CD4-positive, alpha-beta T cell treated with Interleukin-2 at 100 ng/mL for 4 hours (primary cell): ENCODE results near the gene LPP.

ENCODE experiments used
- DNase-seq: peaks from one replicate; pipeline ENCODE4 v3.0.0-alpha.2; 2020; ENCODE audit warnings: low spot score

LPP gene

DNA sequence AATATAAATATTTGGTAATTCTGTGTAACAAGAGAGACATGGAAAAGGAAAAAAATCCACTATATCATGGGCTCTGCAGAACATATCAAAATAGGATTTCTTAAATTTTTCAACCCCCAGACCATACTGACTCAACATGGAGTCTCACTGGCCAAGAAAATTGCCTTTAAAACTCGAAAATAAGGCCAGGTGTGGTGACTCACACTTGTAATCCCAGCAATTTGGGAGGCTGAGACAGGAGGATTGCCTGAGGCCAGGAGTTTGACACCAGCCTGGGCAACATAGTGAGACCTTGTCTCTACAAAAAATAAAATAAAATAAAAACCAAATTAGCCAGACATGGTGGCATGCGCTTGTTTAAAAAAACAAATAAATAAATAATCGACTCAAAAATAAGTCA lies 723.4 kb downstream of the LPP start:
- no peak for DNase-seq

DNA sequence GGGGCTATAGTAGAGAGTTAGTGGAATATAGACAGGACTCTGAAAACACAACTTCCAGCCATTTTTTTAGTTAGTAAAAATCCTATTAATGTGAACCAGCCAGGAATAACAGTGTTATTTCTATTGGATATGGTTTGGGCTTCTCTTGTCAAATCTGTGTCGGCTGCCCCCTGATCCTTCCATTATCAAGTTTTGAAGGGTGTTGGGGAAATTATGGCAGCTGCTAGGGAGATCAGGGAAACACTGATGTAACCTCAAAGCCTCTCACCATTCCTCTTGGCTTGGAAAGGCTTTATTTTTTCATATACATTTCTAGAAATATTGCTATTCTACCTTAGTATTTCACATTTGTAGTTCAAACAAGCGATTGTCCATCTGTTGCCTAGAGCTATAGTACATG lies 724.1 kb downstream of the LPP start:
- no peak for DNase-seq

DNA sequence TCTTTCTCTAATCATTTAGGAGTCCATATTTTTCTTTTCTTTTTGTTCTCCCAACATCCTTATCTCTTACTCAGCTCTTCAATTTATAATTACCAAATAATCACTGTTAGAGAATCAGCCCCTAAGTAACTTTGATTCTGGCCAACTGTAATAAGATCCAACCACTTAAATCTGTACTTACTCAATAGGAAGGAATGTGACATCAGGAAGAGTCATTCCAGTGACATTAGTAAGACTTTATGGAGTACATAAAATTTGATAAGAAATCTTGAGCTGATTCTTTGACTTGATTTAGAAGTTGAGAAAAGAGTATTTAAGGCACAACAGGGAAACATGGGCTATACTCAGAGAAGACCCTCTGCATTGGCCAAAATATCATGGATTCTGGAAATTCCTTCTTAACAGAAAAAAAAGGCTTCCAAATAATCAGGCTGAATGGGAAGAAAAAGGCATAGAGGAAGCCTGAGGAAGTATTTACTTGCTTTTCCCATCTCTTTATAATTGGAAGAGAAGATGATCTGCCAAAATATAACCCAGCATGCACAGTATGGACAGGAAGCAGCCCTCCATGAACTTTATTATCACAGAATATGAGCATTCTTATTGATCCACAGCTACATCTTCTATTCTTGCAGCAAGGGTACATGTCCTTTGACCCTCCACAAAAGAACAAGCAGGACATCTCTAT lies 728.1 kb downstream of the LPP start:
- DNase-seq: no peak

DNA sequence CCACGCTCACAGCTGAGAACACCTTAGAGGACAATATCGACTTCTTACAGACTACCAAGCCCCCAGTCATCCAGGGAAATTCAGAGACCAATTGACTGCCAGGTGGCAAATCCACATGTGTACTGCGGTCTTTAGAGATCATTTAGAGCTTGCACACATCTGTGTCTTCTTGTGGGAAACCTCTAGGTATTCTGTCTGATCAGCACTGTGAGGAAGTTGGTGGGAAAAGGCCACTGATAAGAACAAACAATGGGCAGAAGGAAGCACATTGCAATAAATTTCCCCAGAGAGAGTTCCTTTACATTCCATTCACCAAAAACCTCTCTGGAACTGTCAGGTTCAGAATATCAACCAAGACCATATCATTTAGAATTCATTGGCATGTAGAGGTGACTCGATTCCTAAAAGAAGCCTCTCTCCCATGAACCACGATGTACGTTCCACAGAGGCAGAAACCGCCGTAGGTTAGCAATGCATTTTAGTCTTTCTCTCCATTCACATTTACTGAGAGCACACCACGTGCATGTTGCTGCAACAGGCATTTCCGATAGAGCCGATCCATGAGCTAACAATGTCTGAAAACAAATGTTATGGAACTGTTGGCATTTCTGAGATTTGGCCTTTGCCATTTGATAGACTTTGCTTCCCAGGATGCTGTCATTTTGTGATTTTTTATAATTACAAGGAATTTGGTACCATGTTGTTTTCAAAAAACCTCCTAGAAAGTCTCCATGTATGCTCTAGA lies 730.5 kb downstream of the LPP start:
- DNase-seq: no peak

DNA sequence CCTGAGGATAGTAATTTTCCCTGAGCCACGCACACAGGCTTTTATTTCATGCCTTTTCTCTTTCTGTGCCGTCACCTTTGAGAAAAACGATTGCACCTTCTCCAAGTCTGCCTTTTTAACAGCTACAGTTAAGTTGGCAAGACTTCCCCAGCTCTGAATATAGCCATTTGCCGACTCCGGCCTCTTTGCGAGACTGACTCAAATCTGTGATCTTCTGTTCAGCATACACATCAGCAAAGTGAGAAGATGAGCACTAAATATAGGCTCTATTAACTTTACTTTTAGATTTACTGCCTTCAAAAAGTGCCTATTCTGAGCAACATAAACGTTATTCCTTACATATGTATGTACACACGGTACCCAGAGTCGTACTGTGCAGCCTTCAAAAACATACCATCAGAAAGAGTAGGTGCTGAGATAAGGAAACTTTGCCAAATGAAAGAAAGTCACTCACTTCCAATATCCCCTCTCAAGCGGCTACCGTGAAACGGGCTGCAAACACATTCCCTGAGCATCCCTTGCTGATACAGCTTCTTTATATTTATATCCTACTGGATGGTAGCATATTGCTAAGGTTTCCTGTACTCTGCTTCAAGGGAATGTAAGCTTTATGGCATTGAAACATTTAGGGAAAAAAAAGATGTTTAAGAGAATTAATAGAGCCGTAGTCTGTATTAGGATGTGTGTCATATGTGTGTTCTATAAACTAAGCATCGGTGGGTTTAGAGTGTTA lies 734.5 kb downstream of the LPP start:
- no peak for DNase-seq

DNA sequence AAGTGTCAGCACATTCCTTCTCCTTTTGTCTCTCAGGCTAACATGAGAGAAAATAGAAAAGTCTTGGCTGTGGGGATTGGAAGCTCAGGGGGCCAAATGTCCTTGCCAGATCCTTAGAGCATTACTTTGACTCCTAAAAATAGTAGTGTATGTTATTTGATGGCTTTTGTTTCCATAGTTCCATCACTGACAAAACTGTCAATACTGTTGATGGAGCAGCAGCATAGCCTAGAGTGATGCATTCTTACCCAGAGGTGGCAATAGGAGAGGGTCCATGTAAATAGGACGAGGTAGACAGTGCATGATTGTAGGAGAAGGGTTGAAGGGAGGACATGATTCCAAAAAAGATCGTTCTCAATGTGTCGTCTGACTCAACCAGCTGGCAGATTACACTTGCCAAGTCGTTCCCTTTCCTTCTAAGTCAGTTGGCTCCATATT lies 735.1 kb downstream of the LPP start:
- DNase-seq: no peak

DNA sequence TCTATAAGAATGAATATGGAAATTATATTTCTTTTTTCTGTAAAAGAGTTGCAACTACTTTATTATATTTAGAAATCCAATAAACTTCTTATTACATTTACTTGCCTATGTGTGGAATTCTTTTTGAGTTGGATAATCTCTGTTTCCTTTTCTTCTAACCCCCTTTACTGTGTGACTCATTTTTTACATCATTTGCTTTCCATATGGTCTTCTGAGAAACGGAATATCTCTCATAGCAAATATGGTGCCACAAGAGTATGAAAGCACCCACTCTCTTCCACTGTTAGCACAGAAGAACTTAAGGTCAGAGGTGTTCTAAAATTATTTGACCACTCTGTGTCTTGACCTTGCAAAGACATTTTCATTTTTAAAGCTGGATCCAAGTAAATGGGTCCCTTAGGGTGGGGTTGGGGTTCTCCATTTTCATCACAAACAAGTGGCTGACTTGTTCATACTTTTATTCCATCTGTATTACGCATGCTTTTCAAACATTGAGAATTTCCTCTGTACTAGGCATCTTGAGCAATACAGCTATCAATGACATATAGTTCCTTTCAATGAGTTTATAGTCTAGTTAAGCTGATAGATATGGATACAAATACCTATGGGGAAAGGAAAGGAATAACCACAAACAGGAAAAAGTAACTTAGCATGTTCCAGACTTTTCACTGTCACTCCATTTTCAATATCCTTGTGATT lies 736.8 kb downstream of the LPP start:
- DNase-seq: no peak

DNA sequence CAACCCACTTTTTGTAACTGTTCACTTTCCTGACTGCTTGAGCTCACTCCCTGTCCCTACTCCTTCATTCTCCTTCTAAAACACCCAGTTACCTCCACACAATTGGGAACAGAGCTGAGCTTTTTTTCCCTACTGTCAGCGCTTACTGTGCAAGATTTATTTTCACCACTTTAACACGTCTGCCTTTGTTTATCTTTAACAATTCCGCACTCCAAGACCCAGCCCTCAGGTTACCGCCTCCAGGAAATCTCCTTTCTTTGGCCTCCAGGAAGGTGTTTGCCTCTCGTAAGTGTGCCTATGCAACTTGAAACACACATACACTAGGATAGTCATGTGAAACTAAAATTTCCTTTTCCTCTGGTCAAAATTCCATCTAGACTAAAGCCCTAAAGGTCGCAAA lies 745.9 kb downstream of the LPP start:
- DNase-seq: no peak

DNA sequence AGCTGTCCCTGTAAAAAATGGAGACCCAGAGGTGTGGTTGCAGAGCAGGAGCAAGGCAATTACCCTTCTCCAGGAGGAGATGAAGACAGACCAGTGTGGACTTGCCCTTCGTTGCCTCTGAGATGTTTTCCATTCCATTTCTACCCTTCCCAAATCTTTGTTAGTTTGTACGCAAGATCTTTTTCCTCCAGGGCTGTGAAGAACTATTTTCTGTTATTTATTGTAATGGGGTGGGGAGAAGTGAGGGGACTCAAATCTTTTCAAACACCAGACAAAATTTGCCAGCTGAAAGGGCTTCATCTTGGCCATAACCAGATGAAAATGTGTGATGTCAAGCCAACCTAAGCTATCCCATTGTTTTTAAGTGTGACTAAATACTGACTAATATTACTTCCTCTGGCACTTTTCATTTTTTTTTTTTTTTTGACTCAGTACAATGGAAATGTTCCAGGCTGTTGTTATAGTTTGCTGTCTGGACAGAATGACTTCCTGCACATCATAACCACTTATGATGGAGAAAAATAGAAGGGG lies 746.5 kb downstream of the LPP start:
- DNase-seq: no peak

DNA sequence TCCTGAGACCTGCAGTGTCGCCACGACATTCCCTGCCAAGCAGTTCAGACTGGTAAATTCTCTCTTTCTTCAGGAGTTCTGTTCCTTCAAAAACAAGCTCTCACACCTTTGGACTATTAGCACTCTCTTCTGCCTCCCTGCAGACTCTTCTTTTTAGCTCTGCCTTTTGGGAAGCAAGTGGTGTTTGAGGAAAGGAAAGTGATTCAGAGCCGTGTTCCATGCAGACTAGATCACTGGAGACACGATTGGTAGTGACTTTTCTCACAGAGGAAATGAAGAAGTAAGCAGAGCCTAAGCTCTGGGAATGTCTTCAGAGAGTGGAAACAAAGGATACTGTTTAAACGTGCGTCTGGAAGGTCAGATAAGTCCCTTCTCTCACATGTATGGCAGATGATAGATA lies 747.2 kb downstream of the LPP start:
- no peak for DNase-seq

DNA sequence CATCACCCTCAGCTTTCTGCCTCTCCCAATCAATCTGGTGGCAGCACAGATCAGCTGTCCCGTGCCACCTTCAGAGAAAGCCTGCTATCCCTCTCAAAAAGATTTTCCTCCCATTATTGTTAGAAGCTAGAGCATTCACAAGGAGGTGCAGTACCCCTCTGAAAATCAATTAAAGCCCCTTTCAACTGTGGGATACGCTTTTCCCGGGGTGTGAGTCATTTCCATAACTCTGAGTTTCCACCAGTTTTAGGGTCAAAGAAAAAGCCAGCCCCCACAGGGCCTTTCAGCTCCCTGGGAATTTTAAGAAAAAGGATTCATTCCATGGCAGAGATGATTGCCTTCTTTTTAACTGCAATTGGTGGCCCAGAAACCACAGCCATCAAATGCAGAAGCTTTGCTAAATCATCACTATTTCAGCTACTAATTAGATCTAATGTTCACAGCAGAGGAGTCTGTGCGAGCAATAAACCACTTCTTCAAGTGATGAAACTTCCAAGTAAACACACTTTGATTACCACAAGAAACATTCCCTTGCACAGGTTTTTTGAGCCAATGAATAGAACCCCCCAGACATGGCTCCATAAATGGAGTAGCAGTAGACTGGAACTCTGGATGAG lies 747.8 kb downstream of the LPP start:
- DNase-seq: no peak

DNA sequence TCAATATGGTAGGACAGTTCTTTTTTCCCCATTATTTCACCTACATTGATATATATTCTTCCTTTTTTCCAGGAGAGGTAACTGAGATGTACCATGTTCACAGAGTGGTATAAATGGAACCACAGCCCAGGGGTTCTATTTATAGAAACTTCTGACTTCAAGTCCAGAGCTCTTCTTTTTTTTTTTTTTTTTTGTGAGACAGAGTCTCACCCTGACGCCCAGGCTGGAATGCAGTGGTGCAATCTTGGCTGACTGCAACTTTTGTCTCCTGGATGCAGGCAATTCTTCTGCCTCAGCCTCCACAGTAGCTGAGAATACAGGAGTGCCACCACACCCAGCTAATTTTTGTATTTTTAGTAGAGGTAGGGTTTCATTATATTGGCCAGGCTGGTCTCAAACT lies 750.7 kb downstream of the LPP start:
- no peak for DNase-seq

DNA sequence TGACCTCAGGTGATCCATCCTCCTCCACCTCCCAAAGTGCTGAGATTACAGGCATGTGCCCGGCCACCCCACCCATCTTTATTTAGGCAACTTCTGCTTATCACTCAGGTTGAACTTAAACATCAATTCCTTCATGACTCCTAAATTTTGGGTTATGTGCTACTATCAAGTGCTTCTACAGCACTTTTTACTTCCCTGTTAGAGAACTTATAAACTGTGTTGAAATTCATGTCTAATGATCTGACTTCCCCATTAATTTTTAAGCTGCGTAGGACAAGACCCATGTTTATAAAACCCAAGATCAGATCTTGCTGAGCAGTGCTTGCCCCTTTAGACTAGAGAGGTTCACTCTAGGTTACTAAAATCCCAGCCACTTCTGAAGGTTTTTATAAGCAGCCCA lies 751.6 kb downstream of the LPP start:
- no peak for DNase-seq

DNA sequence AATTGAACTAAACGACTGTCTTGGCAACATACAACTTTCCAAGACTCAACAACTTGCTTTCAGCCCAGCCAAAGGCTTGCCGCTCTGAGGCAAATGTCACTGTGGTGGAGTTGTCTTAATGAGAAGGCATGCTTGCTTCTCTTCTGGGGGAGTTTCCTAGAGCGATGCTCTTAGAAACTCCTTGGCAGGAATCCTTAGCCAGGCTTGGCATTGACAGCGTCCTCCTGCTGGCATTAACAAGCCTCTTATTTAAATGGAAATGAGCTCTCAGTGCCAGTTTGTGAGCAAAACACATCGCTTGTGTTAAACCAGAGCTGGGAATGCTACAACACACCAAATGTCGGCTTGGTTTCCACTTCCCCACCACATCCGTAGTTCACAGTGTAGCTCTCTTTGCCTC lies 752.3 kb downstream of the LPP start:
- DNase-seq: no peak

DNA sequence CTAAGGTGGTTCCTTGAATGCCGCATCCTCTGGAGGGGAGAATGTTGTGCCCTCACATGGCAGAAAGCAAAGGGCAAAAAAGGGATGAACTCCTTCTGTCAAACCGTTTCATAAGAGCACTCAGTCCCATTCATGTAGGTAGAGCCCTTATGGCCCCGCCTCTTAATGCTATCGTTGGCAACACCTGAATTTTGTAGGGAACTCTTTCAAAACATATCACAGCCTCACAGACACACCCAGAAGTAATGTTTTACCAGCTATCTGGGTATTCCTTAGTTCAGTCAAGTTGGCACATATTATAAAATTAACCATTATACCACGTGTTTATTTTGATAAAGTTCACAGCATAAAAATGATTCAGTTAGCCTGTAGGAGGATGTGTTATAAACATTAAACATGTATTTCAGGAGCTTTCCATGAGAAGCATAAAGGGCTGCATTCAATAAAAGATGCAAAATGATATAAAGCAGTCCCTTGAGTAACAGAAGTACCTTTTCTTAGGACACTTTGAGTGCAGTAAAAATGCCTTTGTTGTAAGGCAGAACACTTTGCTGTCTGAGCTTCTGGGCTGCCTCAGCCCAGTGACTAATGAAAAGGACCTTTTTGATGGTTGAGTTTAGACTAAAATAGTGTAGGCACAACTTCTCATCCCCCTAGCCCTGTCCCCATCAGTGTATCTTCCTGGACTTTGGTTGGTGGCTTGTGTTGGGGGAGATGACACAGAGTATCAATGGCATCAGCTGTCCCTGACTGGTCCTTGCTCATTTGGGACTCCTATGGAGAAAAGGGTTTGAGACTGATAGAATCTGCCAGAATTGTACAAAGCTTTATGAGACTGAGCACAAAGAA lies 754.3 kb downstream of the LPP start:
- DNase-seq: no peak

DNA sequence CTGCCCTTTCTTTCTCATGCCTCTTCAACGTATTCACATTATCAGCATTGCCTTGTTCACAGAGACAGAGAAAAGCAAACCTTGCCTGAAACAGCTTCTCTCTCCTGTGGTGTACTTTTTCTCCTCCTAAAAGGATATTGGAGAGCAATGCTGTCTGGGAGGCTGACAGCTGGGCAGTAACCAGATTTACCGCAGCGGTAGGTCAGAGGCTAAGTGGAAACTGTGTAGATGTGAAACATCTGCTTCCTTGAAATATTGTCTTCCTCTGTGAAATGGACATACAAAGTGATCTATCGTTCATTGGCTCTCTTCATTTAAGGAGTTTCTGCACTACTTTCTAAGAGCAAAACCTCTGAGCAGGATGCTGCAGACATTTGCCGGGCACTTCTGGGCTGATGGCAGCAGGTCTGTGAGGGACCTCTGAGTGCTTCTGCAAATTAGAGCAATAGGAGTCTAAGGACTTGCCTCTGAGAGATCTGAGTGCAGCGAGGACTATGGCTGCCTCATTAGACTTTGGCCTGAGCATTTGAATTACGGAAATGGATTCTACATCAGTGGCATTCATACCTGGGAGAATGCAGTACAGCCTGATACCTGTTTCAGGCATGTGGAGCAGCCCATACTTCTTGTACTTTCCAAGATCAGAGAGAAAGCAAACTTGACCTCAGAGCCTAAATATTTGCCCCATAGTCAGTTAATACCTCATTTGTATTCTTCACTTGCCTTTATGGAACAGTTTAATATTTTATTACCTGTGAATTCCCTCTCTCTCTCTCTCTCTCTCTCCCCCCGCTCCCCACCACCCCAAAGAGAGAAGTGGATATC lies 757.3 kb downstream of the LPP start:
- DNase-seq: no peak

DNA sequence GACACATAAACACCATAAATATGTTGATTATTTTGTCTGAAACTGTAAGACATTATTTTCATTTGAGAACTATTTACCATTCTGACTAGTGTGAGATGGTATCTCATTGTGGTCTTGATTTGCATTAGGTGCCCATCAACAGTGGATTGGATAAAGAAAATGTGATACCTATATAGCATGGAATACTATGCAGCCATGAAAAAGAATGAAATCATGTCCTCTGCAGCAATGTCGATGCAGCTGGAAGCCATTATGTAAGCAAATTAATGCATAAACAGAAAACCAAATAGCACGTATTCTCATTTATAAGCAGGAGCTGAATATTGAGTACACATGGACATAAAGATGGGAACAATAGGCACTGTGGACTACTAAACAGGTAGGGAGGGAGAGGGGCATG lies 759.1 kb downstream of the LPP start:
- DNase-seq: no peak

DNA sequence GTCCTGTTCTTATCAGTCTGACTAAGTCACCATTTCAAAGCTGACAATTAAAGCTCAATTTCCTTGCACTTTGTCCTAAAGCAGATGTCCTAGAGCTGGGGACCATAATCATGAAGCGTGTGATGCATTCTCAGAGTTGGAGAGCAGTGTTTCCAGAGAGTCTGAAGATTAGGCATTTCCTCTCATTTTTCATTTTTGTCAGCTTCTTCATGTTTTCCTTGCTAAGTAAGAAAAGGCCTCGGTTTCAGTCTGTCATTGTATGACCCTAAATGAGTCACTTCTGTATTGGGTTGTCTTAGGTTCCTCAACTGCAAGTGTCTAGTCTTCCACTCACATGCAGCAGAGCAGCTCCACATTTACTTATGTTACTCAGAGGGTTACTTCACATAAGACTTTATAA lies 760.6 kb downstream of the LPP start:
- DNase-seq: no peak

DNA sequence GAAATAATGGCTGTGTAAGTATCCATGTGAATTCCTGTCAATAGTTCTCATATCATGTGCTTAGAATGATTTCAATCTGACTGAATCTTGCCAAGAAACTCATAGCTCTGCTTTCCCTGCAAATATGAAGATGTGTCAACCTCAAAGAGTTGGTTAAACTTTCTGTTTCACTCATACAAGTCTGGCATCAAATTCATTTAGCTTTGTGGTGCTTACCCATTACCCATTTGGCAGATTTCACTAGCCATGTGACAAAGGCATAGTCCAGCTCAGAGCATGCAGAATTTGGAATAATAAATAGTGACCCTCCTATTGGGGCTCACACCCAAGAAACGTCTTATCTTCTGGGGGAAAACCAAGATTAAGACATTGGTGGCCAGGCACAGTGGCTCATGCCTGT lies 761.2 kb downstream of the LPP start:
- no peak for DNase-seq

DNA sequence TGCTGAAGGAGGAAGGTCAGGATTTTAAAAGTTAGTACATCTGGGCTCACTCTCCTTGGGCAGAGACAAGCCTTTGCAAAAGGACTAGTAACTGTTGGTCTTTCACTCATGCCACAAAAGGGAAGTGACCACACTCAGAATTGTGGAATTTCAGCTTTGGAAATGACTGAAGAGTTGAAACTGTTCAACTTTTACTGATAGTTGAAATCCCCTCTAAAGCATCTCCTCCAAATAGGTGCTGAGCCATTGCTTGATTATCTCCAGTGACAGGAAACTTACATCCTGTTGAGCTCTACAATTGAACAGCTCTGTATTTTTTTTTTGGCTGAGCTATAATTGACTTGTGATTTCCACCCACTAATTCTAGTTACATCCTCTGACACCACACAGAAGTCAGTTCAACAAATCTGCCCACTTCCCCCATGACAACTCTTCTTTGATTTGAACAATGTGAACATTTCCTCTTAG lies 763.0 kb downstream of the LPP start:
- DNase-seq: peak; percentile 27
